Activated T-helper 1 cell treated with anti-CD3 and anti-CD28 coated beads, Interleukin-12 subunit alpha, Interleukin-12 subunit beta, Interleukin-2, Interleukin-4 antibody, amounts not matched to agents 30 ng/mL and 10 ng/mL and 1 ng/mL, durations not matched to agents 14 hours and 24 hours and 36 hours (primary cell): Measurements from ENCODE around the gene CTDSP2. TPM values are rescaled to one million over a fixed set of nuclear protein-coding genes. Genes with fewer than 3 reads are reported as not detected.
"Not testable (repeated sequence)": the region's sequence is repeated elsewhere in the genome, so short reads cannot be mapped to it uniquely, and the experiment has no call there.

ENCODE experiments used
- DNase-seq: peaks from one replicate; pipeline ENCODE4 v3.0.0; 2021; ENCODE audit warnings: low spot score
- H3K27ac Mint-ChIP-seq: one replicate; pipeline ENCODE4 v1.8.0; 2021; ENCODE audit warnings: mild to moderate bottlenecking, mixed read lengths
- H3K27me3 Mint-ChIP-seq: one replicate; pipeline ENCODE4 v1.8.0; 2022; ENCODE audit warnings: mild to moderate bottlenecking, moderate library complexity, mixed read lengths; ENCODE audit not compliant: insufficient read depth
- H3K36me3 Mint-ChIP-seq: one replicate; pipeline ENCODE4 v1.8.0; 2021; ENCODE audit warnings: low read depth, mixed read lengths
- H3K4me1 Mint-ChIP-seq: one replicate; pipeline ENCODE4 v1.8.0; 2021; ENCODE audit warnings: low read depth, mixed read lengths
- H3K4me3 Mint-ChIP-seq: one replicate; pipeline ENCODE4 v1.8.0; 2021; ENCODE audit warnings: mild to moderate bottlenecking, moderate library complexity, mixed read lengths
- H3K9me3 Mint-ChIP-seq: one replicate; pipeline ENCODE4 v1.8.0; 2021; ENCODE audit warnings: mixed read lengths
- intact Hi-C: fragments of 100-400 bp; cut with micrococcal nuclease; formaldehyde crosslinking; loops from one replicate; pipeline ENCODE4 v1.15.1; 2024
- total RNA-seq: library from RNA; stranded (reverse); gene quantifications from 2 replicates; pipeline ENCODE4 v1.2.3, GENCODE V29; 2022

CTDSP2 gene
- total RNA-seq, 1 donor from 2014 or later = 96.5 TPM

DNA sequence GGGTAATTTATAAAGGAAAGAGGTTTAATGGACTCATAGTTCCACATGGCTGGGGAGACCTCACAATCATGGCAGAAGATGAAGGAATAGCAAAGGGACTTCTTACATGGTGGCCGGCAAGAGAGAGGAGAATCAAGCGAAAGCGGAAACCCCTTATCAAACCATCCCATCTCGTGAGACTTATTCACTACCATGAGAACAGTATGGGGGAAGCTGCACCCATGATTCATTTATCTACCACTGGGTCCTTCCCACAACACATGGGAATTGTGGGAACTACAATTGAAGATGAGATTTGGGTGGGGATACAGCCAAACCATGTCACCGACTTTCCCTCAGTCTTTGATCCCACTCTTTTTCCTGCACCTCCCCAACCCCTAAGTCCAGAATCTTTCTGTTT, 12.6 kb upstream of the CTDSP2 start:
- H3K9me3 Mint-ChIP-seq = no peaks in the 10 kb centered on the region
- peaks cover 15% of the 10 kb centered on the region for H3K27me3 Mint-ChIP-seq
- DNase-seq = no peak
- H3K27ac Mint-ChIP-seq = no peak overlapping the region
- H3K4me1 Mint-ChIP-seq = no peaks in the 10 kb centered on the region
- intact Hi-C loops = no loop called here
- no peaks in the 10 kb centered on the region for H3K36me3 Mint-ChIP-seq
- no peak overlapping the region for H3K4me3 Mint-ChIP-seq

DNA sequence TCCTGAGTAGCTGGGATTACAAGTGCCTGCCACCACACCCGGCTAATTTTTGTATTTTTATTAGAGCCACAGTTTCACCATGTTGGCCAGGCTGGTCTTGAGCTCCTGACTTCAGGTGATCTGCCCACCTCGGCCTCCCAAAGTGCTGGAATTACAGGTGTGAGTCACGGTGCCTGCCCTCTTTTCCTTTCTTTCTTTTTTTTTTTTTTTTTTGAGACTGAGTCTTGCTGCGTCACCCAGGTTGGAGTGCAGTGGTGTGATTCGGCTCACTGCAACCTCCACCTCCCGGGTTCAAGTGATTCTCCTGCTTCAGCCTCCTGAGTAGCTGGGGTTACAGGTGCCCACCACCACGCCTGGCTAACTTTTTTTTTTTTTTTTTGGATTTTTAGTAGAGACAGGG, 11.6 kb upstream of the CTDSP2 start:
- H3K4me3 Mint-ChIP-seq, intact Hi-C loops: not testable (repeated sequence)
- peaks cover 21% of the 10 kb centered on the region for H3K27me3 Mint-ChIP-seq

DNA sequence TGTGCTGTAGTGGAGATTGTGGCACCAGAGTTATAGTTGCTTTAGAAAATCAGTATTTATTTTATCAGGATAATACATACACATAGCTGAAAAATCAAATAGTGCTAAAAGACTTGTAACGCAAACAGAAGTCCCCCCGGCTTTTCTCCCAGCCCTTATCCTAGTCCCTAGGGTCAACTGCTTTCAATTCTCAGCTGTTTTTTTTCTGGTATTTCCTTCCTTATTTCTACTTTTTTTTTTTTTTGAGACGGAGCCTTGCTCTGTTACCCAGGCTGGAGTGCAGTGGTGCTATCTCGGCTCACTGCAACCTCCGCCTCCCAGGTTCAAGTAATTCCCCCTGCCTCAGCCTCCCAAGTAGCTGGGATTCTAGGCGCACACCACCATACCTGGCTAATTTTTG, 8.4 kb upstream of the CTDSP2 start:
- intact Hi-C loops = no loop called here
- DNase-seq = no peak
- Mint-ChIP-seq H3K27ac (no peak overlapping the region), H3K36me3 (no peaks in the 10 kb centered on the region), H3K9me3 (no peaks in the 10 kb centered on the region), H3K4me3 (no peak overlapping the region), H3K27me3 (peaks cover 35% of the 10 kb centered on the region), H3K4me1 (peaks cover 9% of the 10 kb centered on the region)

More for the DNA sequence above, 11.6 kb upstream of the CTDSP2 start:
- H3K36me3 Mint-ChIP-seq, H3K4me1 Mint-ChIP-seq, H3K27ac Mint-ChIP-seq, H3K9me3 Mint-ChIP-seq, DNase-seq: not testable (repeated sequence)

DNA sequence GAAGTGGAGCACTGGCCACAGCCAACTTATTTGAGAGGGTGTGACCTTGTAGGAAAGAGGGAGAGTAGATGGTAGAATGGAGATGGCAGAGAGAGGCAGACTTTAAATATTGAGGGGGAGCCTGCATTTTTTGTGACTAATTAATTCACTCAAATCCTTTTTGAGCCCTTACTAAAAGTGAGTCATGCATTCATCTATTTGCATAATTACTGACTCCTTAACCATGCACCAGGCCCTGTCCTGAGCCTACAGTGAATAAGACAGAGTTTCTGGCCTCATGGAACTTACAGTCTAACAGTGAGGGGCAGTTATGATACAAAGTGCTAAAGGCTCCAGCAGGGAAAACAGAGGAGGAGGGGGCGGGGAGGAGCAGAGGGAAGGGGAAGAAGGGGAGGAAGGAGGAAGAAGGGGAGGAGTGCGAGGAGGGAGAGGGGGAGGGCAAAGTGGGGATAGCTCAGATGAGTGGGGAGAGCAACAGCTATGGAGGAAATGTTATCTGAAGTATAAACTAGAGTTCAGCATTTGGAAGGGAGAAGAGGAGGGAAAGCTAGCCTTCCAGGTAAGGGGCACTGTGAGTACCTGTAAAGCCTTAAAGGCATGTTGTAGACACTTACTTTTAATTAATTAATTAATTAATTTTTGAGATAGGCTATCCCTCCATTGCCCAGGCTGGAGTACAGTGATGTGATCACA, 7.5 kb upstream of the CTDSP2 start:
- H3K4me1 Mint-ChIP-seq = peaks cover 9% of the 10 kb centered on the region
- H3K36me3 Mint-ChIP-seq = no peaks in the 10 kb centered on the region
- H3K27me3 Mint-ChIP-seq = peaks cover 37% of the 10 kb centered on the region
- no peak for DNase-seq
- no peaks in the 10 kb centered on the region for H3K9me3 Mint-ChIP-seq
- no peak overlapping the region for H3K27ac Mint-ChIP-seq
- no peak overlapping the region for H3K4me3 Mint-ChIP-seq
- intact Hi-C loops = no loop called here

DNA sequence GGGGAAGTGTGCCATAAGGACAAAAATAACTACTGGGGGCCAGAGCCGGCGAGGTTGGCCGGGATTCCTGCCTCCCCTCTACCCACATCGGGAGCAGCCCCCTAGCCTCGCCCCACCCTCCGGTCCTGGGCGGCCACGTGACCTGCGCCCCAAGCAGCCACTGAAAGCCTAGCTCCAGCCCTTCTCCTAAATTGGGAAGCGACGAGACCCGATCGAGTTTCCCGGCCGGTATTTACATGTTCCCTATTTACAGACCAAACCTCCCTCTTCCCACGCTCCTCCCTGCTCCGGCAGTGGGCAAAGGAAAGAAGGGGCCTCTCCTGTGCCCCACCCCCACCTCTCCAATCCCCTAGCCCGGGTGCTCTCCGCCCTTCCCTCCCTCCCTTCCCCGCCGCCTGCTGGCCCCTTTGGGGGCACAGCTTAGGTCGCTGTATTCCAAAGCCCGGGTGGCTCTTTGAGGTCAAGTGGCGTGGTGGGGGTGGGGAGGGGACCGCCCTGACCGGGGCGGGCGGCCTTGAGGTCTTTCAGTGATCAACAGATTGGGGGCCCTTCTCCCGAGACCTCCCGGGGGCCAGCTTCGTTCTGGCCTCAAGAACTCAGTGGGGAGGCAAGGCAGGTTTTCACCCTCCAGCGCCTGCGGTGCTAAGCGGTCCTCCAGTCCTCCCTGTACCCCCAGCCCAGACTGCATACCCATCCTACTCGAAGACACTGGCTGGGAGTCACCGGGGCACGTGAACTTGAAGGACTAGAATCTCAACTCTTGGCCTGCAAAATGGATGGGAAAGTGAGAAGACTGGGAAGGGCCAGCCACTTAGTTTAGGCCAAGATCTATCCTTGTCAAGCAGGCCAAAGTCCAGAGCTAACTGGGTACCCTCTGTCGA, 6.3 kb upstream of the CTDSP2 start:
- H3K4me1 Mint-ChIP-seq = peaks cover 9% of the 10 kb centered on the region
- H3K27ac Mint-ChIP-seq = no peak overlapping the region
- no peaks in the 10 kb centered on the region for H3K36me3 Mint-ChIP-seq
- no peaks in the 10 kb centered on the region for H3K9me3 Mint-ChIP-seq
- H3K4me3 Mint-ChIP-seq = no peak overlapping the region
- no peak for DNase-seq
- intact Hi-C loops = no loop called here
- H3K27me3 Mint-ChIP-seq = peaks cover 36% of the 10 kb centered on the region

DNA sequence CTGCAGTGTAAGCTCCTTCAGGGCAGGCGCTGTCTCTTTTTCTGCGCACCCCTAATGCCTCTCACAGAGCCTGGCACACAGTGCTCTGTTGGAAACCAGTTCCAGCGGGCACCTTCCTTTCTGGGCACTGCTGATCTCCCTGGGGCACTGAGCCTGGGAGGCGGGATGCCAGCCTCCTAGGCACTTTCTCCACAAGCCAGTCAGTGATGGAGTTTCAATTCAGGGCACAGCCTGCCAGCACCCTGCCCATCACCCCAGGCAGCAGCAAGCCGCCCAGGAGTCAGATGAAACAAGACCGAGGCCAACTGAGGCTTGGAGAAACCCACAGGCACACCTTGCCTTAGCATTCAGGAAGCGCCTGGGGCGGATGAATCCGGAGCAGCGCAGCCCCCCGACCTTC, 5.7 kb upstream of the CTDSP2 start:
- no peaks in the 10 kb centered on the region for H3K9me3 Mint-ChIP-seq
- peaks cover 10% of the 10 kb centered on the region for H3K4me1 Mint-ChIP-seq
- no peak overlapping the region for H3K27ac Mint-ChIP-seq
- peaks cover 34% of the 10 kb centered on the region for H3K27me3 Mint-ChIP-seq
- no peak for DNase-seq
- no peaks in the 10 kb centered on the region for H3K36me3 Mint-ChIP-seq
- no peak overlapping the region for H3K4me3 Mint-ChIP-seq
- intact Hi-C loops = no loop called here

DNA sequence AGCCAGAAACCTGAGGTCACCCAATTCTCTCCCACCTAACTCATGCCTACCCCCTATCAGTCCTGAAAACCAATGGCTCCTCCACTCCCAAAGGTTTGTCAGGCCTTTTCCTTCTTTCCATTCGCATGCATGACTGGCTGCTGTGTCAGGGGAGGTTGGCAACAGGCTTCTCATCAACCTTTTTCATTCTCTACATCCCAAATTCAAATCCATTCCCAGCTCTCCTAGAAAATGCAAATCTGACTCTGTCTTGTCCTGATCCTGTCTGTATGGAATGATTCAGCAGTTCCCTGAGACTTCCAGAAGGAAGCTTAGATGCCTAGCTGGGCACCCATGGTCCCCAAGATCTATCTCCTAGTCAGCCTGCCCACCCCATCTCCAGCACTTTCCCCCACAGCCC, 5.0 kb upstream of the CTDSP2 start:
- Mint-ChIP-seq H3K4me3 (no peak overlapping the region), H3K9me3 (no peaks in the 10 kb centered on the region), H3K36me3 (no peaks in the 10 kb centered on the region), H3K27me3 (peaks cover 34% of the 10 kb centered on the region), H3K4me1 (peaks cover 14% of the 10 kb centered on the region), H3K27ac (no peak overlapping the region)
- intact Hi-C loops = no loop called here
- no peak for DNase-seq

DNA sequence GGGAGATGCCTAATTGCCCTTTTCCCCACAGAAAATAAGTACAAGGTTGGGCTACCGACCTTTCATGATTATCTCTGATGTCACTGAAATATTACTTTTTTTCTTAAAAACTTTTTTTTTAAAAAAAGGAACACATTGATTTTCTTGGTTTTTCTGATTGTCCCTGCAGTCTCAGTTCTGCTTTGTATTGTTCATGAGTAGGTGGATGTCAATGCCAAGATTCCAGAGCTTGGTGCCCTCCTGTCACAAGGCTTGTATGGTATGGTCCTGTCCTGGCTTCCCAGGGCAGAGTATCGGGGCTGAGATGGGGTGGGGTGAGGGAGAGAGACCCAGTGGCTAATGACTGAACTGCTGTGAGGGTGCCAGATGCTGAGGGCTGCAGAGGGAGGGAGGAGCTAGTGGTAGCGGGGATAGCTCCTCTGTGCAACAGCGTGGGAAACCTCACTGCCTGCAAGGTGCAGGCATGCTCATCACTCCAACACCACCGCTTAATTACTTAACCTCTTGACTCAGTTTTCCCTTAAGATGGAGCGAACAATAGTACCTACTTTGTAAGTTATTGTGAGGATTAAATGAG, 4.4 kb upstream of the CTDSP2 start:
- DNase-seq = no peak
- no peak overlapping the region for H3K4me3 Mint-ChIP-seq
- H3K4me1 Mint-ChIP-seq = peaks cover 14% of the 10 kb centered on the region
- H3K27ac Mint-ChIP-seq = no peak overlapping the region
- H3K27me3 Mint-ChIP-seq = peaks cover 34% of the 10 kb centered on the region
- intact Hi-C loops = no loop called here
- H3K9me3 Mint-ChIP-seq = no peaks in the 10 kb centered on the region
- no peaks in the 10 kb centered on the region for H3K36me3 Mint-ChIP-seq

DNA sequence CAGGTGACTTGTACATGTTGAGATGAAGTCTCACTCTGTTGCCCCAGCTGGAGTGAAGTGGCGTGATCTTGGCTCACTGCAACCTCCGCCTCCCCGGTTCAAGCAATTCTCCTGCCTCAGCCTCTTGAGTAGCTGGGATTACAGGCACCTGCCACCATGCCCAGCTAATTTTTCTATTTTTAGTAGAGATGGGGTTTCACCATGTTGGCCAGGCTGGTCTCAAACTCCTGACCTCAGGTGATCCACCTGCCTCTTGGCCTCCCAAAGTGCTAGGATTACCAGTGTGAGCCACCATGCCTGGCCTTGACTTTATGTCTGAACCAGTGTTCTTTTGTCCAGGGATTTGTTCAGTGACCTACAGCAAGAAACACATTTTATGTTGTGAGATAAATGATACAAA, 2.9 kb upstream of the CTDSP2 start:
- H3K27ac Mint-ChIP-seq, DNase-seq, H3K9me3 Mint-ChIP-seq, H3K36me3 Mint-ChIP-seq, H3K4me3 Mint-ChIP-seq: not testable (repeated sequence)
- H3K4me1 Mint-ChIP-seq = peaks cover 16% of the 10 kb centered on the region
- intact Hi-C loops = loop anchor here (5.0 kb wide), 2 partner anchors 327 to 372 kb away; partner anchors contain the start of genes ARHGAP9, DDIT3 and MBD6
- H3K27me3 Mint-ChIP-seq = peaks cover 31% of the 10 kb centered on the region

DNA sequence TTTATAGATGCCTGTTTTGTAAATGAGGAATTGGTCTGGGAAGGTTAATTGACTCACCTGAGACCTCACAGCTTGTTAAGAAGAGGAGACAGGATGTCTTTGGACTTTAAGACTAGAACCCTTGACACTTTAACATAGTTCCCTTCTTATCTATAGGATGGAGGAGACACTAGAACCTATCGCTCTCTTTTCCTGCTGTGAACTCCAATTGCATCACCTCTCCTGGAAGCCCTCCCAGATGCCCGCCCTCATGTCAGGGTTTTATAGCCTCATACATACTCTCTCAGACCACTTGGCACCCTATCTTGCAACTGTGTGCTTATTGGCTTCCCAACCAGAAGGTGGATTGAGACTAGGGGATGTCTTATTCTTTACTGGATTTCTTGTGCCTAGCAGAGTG, 2.5 kb upstream of the CTDSP2 start:
- H3K36me3 Mint-ChIP-seq = peaks cover 4% of the 10 kb centered on the region
- H3K9me3 Mint-ChIP-seq = no peaks in the 10 kb centered on the region
- H3K27ac Mint-ChIP-seq = no peak overlapping the region
- peaks cover 20% of the 10 kb centered on the region for H3K4me1 Mint-ChIP-seq
- H3K4me3 Mint-ChIP-seq = no peak overlapping the region
- no peak for DNase-seq
- intact Hi-C loops = loop anchor here (5.0 kb wide), 2 partner anchors 327 to 372 kb away; partner anchors contain the start of genes ARHGAP9, DDIT3 and MBD6
- H3K27me3 Mint-ChIP-seq = peaks cover 31% of the 10 kb centered on the region

DNA sequence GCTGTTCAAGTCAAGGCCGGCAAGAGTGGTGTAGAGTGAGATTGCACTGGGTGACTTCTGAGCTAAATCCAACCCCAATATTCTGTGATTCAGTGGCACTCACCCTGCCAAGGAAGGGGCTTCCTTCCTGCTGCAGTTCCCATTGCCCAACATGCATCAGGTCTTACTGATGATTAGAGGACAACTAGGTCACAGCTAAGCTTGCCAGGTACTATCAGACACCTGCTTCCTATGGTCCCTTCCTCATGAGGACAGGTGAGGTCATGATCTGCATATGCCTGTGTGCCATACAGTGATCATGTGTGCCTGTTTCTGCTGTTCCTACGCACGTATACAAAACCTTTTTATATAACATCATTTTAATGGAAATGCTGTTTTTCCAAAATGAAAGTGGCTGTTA, 1.7 kb upstream of the CTDSP2 start:
- peaks cover 4% of the 10 kb centered on the region for H3K36me3 Mint-ChIP-seq
- H3K9me3 Mint-ChIP-seq = no peaks in the 10 kb centered on the region
- H3K27ac Mint-ChIP-seq = peak overlapping the region; percentile 63
- intact Hi-C loops = loop anchor here (5.0 kb wide), 2 partner anchors 326 to 371 kb away; partner anchors contain the start of genes ARHGAP9, DDIT3 and MBD6
- peaks cover 26% of the 10 kb centered on the region for H3K27me3 Mint-ChIP-seq
- H3K4me3 Mint-ChIP-seq = peak overlapping the region; percentile 62
- no peak for DNase-seq
- peaks cover 29% of the 10 kb centered on the region for H3K4me1 Mint-ChIP-seq

DNA sequence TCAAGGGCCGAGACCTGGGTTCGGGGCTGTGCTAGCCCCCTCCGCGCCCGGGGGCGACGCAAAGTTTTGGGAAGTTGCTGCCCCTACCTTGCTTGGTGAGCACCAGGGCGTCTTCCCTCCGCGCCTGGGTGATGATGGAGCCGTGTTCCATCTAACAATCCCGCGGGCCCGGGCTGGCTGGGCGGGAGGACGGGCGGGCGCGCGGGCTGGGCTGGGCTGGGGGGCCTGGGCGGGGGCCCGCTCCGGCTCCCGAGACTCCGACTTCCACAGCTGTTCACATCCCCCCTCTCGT, 298 bp downstream of the CTDSP2 start:
- peaks cover 12% of the 10 kb centered on the region for H3K27me3 Mint-ChIP-seq
- peak overlapping the region; percentile 85 for H3K4me3 Mint-ChIP-seq
- no peak overlapping the region for H3K27ac Mint-ChIP-seq
- DNase-seq = no peak
- H3K9me3 Mint-ChIP-seq = no peaks in the 10 kb centered on the region
- intact Hi-C loops = loop anchor here (1.0 to 5.0 kb wide), 5 partner anchors 63 to 369 kb away; partner anchors contain the start of genes ARHGAP9, CDK4, DDIT3 and MBD6
- peaks cover 44% of the 10 kb centered on the region for H3K4me1 Mint-ChIP-seq
- H3K36me3 Mint-ChIP-seq = peaks cover 9% of the 10 kb centered on the region
